ENCODE results near the gene REV1. TPM values are rescaled to one million over a fixed set of nuclear protein-coding genes. Genes with fewer than 3 reads are reported as not detected.

REV1 gene
- total and polyA plus RNA-seq, 9 of the 15 experiments (the other 6 are each of a cell fraction or from before 2014, with no cell fraction given) = 12.8 to 54.4 (median 29.6) TPM

- CTCF ChIA-PET (ENCODE audit: low intra/inter-chr PET ratio) = no interaction called here
- Histone ChIP-seq H3K4me2 (ENCODE audit: insufficient read depth, low read length) (no peak overlapping the region), H3K9me3 (replicated peaks; ENCODE audit: control insufficient read depth, insufficient read depth, low read depth, low read length) (0 out of 2 replicates have a peak, but pooled peaks cover 1% of the 10 kb centered on the region), H3K9ac (ENCODE audit: insufficient read depth in 1 of 2, low read depth in 2 of 2, low read length in 2 of 2) (no peak overlapping the region), H3K36me3 (ENCODE audit: control insufficient read depth, insufficient read depth, low read length) (peaks cover 77% of the 10 kb centered on the region), H3K4me3 (no peak overlapping the region), H3K79me2 (ENCODE audit: control insufficient read depth, insufficient read depth, low read length) (peaks cover 41% of the 10 kb centered on the region), H3K4me1 (replicated peaks in 1 of 2; ENCODE audit: control insufficient read depth in 2 of 2, insufficient read depth in 2 of 2, low read length in 2 of 2) (no peaks in the 10 kb centered on the region), H3K9me1 (ENCODE audit: control insufficient read depth, insufficient read depth, low read length) (no peaks in the 10 kb centered on the region), H3K27me3 (ENCODE audit: control insufficient read depth in 2 of 2, insufficient read depth in 2 of 2, low read length in 2 of 2) (no peaks in the 10 kb centered on the region), H4K20me1 (replicated peaks; ENCODE audit: control insufficient read depth, insufficient read depth, low read length) (no peaks in the 10 kb centered on the region), H3K27ac (ENCODE audit: extremely low read depth, low read depth, low read length) (no peak overlapping the region), H2AFZ (ENCODE audit: low read depth, low read length) (no peak overlapping the region)
- DNase-seq (ENCODE audit: extremely low read depth in 1 of 4, low spot score in 3 of 4) (no peak), ATAC-seq (no peak), FAIRE-seq (no peak)
- 94% methylated on average over 2 of the region's 2 CpGs for WGBS (ENCODE audit: insufficient coverage, low coverage, missing lambda C conversion rate)
- POLR2A ChIA-PET = no interaction called here
- no TSS peak for BruUV-seq (replicated peaks)
- intact Hi-C loops (cut with micrococcal nuclease) (no loop called here), in situ Hi-C loops (cut with MboI) (no loop called here)
- TF ChIP-seq ZNF316 (IDR thresholded peaks at IDR 0.05) (peak; percentile 63), MAFG (tag; conservative IDR thresholded peaks at IDR 0.05) (peak; percentile 23; the same call in 1 of the 2 replicates), C11orf30 (IDR thresholded peaks at IDR 0.05; ENCODE audit: low read depth) (peak; percentile 48; the same call in 1 of the 2 replicates), IRF1 (CRISPR knock-in tag; IDR thresholded peaks at IDR 0.05; ENCODE audit: borderline replicate concordance) (no peak)
- TF ChIP-seq, protein P1, sequence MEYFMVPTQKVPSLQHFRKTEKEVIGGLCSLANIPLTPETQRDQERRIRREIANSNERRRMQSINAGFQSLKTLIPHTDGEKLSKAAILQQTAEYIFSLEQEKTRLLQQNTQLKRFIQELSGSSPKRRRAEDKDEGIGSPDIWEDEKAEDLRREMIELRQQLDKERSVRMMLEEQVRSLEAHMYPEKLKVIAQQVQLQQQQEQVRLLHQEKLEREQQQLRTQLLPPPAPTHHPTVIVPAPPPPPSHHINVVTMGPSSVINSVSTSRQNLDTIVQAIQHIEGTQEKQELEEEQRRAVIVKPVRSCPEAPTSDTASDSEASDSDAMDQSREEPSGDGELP (CRISPR knock-in tag; IDR thresholded peaks at IDR 0.05; ENCODE audit: borderline replicate concordance) = no peak
Observed at GRCh38 chr2:99458529-99458928, 31.3 kb downstream of the REV1 start.
